ENCODE results near the gene DENND1B.

DNA sequence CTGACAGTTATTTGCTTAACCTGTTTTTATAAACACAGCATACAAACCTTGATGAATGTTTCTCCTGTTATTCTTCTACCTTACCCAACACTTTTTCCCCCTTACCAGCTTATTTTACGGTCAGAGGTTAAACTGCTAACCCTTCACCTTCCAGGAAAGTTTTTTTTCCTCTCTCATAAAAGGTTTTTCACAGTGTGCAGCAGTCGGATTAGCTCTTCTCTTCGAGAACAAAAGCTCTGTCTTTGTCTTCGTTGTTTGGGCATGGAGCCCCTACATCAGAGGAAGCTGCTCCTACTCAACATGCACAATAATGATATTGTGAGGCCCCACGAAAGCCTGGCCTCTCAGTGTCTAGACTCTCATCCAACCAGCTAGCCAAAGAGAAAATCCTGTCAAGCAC is 42.0 kb downstream of the DENND1B start:
- TF ChIP-seq POLR2A (IDR thresholded peaks at IDR 0.05; ENCODE audit: borderline replicate concordance, extremely low read depth, insufficient read depth, insufficient read length) (no peak), EZH2 (IDR thresholded peaks at IDR 0.05) (no peak), CEBPB (IDR thresholded peaks at IDR 0.05; ENCODE audit: low read depth) (no peak), ZNF274 (IDR thresholded peaks at IDR 0.05; ENCODE audit: low read depth, low read length) (no peak), SIN3A (IDR thresholded peaks at IDR 0.05; ENCODE audit: low read depth) (no peak), EGR1 (IDR thresholded peaks at IDR 0.05; ENCODE audit: low read depth) (no peak), JUND (IDR thresholded peaks at IDR 0.05) (no peak), EZH2phosphoT487 (IDR thresholded peaks at IDR 0.05; ENCODE audit: borderline replicate concordance) (no peak), RAD21 (IDR thresholded peaks at IDR 0.05; ENCODE audit: low read depth) (no peak), ELF1 (IDR thresholded peaks at IDR 0.05; ENCODE audit: borderline replicate concordance, low read depth) (no peak), YY1 (IDR thresholded peaks at IDR 0.05; ENCODE audit: extremely low read depth, insufficient replicate concordance, low read depth, low read length) (no peak)
- TF ChIP-seq, protein P1, sequence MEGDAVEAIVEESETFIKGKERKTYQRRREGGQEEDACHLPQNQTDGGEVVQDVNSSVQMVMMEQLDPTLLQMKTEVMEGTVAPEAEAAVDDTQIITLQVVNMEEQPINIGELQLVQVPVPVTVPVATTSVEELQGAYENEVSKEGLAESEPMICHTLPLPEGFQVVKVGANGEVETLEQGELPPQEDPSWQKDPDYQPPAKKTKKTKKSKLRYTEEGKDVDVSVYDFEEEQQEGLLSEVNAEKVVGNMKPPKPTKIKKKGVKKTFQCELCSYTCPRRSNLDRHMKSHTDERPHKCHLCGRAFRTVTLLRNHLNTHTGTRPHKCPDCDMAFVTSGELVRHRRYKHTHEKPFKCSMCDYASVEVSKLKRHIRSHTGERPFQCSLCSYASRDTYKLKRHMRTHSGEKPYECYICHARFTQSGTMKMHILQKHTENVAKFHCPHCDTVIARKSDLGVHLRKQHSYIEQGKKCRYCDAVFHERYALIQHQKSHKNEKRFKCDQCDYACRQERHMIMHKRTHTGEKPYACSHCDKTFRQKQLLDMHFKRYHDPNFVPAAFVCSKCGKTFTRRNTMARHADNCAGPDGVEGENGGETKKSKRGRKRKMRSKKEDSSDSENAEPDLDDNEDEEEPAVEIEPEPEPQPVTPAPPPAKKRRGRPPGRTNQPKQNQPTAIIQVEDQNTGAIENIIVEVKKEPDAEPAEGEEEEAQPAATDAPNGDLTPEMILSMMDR (IDR thresholded peaks at IDR 0.05 in 2 of 3, conservative IDR thresholded peaks at IDR 0.05 in 1 of 3; ENCODE audit: borderline replicate concordance in 1 of 3, insufficient read depth in 1 of 3, low read depth in 2 of 3, low read length in 2 of 3), result no peak
- TF ChIP-seq, protein P2, sequence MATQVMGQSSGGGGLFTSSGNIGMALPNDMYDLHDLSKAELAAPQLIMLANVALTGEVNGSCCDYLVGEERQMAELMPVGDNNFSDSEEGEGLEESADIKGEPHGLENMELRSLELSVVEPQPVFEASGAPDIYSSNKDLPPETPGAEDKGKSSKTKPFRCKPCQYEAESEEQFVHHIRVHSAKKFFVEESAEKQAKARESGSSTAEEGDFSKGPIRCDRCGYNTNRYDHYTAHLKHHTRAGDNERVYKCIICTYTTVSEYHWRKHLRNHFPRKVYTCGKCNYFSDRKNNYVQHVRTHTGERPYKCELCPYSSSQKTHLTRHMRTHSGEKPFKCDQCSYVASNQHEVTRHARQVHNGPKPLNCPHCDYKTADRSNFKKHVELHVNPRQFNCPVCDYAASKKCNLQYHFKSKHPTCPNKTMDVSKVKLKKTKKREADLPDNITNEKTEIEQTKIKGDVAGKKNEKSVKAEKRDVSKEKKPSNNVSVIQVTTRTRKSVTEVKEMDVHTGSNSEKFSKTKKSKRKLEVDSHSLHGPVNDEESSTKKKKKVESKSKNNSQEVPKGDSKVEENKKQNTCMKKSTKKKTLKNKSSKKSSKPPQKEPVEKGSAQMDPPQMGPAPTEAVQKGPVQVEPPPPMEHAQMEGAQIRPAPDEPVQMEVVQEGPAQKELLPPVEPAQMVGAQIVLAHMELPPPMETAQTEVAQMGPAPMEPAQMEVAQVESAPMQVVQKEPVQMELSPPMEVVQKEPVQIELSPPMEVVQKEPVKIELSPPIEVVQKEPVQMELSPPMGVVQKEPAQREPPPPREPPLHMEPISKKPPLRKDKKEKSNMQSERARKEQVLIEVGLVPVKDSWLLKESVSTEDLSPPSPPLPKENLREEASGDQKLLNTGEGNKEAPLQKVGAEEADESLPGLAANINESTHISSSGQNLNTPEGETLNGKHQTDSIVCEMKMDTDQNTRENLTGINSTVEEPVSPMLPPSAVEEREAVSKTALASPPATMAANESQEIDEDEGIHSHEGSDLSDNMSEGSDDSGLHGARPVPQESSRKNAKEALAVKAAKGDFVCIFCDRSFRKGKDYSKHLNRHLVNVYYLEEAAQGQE (IDR thresholded peaks at IDR 0.05; ENCODE audit: low read depth), result no peak
- TF ChIP-seq, protein P3, sequence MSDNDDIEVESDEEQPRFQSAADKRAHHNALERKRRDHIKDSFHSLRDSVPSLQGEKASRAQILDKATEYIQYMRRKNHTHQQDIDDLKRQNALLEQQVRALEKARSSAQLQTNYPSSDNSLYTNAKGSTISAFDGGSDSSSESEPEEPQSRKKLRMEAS (IDR thresholded peaks at IDR 0.05), result no peak

Measured in HCT116 (cell line).